ENCODE data around the gene NOXO1. TPM values are rescaled to one million over a fixed set of nuclear protein-coding genes. Genes with fewer than 3 reads are reported as not detected.

Gene NOXO1
- total and polyA plus RNA-seq, 9 of the 15 experiments (the other 6 are each of a cell fraction or from before 2014, with no cell fraction given): not detected

- no peak for TF ChIP-seq ZNF764 (CRISPR knock-in tag; IDR thresholded peaks at IDR 0.05; ENCODE audit: low read depth)
- no peak for TF ChIP-seq PYGO2 (tag; IDR thresholded peaks at IDR 0.05)
- TF ChIP-seq, protein P1, sequence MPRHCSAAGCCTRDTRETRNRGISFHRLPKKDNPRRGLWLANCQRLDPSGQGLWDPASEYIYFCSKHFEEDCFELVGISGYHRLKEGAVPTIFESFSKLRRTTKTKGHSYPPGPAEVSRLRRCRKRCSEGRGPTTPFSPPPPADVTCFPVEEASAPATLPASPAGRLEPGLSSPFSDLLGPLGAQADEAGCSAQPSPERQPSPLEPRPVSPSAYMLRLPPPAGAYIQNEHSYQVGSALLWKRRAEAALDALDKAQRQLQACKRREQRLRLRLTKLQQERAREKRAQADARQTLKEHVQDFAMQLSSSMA (CRISPR knock-in tag; IDR thresholded peaks at IDR 0.05): no peak
- no peak for TF ChIP-seq PHF21A (IDR thresholded peaks at IDR 0.05; ENCODE audit: borderline replicate concordance, low read depth)
- TF ChIP-seq, protein P2, sequence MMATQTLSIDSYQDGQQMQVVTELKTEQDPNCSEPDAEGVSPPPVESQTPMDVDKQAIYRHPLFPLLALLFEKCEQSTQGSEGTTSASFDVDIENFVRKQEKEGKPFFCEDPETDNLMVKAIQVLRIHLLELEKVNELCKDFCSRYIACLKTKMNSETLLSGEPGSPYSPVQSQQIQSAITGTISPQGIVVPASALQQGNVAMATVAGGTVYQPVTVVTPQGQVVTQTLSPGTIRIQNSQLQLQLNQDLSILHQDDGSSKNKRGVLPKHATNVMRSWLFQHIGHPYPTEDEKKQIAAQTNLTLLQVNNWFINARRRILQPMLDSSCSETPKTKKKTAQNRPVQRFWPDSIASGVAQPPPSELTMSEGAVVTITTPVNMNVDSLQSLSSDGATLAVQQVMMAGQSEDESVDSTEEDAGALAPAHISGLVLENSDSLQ (IDR thresholded peaks at IDR 0.05): peak; percentile 60; the same call in 1 of the 2 replicates
- no peak for TF ChIP-seq IRF1 (CRISPR knock-in tag; IDR thresholded peaks at IDR 0.05; ENCODE audit: borderline replicate concordance)
- peak; percentile 92 for TF ChIP-seq ZNF316 (IDR thresholded peaks at IDR 0.05)
- TF ChIP-seq KDM1A (IDR thresholded peaks at IDR 0.05): no peak; a peak in 1 of 4 replicates
- TF ChIP-seq ZBTB12 (CRISPR knock-in tag; IDR thresholded peaks at IDR 0.05): no peak
- TF ChIP-seq RBM25 (IDR thresholded peaks at IDR 0.05; ENCODE audit: low read depth, low read length, severe bottlenecking): no peak
- TF ChIP-seq CAMTA2 (CRISPR knock-in tag; conservative IDR thresholded peaks at IDR 0.05): no peak
- no peak for TF ChIP-seq ZNF512 (tag; IDR thresholded peaks at IDR 0.05)
- TF ChIP-seq, protein P3, sequence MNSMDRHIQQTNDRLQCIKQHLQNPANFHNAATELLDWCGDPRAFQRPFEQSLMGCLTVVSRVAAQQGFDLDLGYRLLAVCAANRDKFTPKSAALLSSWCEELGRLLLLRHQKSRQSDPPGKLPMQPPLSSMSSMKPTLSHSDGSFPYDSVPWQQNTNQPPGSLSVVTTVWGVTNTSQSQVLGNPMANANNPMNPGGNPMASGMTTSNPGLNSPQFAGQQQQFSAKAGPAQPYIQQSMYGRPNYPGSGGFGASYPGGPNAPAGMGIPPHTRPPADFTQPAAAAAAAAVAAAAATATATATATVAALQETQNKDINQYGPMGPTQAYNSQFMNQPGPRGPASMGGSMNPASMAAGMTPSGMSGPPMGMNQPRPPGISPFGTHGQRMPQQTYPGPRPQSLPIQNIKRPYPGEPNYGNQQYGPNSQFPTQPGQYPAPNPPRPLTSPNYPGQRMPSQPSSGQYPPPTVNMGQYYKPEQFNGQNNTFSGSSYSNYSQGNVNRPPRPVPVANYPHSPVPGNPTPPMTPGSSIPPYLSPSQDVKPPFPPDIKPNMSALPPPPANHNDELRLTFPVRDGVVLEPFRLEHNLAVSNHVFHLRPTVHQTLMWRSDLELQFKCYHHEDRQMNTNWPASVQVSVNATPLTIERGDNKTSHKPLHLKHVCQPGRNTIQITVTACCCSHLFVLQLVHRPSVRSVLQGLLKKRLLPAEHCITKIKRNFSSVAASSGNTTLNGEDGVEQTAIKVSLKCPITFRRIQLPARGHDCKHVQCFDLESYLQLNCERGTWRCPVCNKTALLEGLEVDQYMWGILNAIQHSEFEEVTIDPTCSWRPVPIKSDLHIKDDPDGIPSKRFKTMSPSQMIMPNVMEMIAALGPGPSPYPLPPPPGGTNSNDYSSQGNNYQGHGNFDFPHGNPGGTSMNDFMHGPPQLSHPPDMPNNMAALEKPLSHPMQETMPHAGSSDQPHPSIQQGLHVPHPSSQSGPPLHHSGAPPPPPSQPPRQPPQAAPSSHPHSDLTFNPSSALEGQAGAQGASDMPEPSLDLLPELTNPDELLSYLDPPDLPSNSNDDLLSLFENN (IDR thresholded peaks at IDR 0.05; ENCODE audit: low read depth in 2 of 2, low read length in 2 of 2): no peak
- no peak for TF ChIP-seq TARDBP (IDR thresholded peaks at IDR 0.05)
- no peak for TF ChIP-seq PHB (CRISPR knock-in tag; IDR thresholded peaks at IDR 0.05)
- TF ChIP-seq SMARCA4 (IDR thresholded peaks at IDR 0.05): peak; percentile 71
- peak; percentile 33; the same call in 1 of the 2 replicates for TF ChIP-seq JUN (IDR thresholded peaks at IDR 0.05; ENCODE audit: borderline replicate concordance, low read depth, low read length)
- no peak for TF ChIP-seq JUN (CRISPR knock-in tag; IDR thresholded peaks at IDR 0.05; ENCODE audit: borderline replicate concordance)
- TF ChIP-seq ZBTB1 (CRISPR knock-in tag; IDR thresholded peaks at IDR 0.05; ENCODE audit: borderline replicate concordance, low read depth): no peak
- TF ChIP-seq SNIP1 (IDR thresholded peaks at IDR 0.05; ENCODE audit: low read depth): no peak
Measured at GRCh38 chr16:1942047-1942809, 39.0 kb downstream of the NOXO1 start (continued).

Data from K562 (cell line).